ENCODE measurements around the gene MCHR1.

DNA sequence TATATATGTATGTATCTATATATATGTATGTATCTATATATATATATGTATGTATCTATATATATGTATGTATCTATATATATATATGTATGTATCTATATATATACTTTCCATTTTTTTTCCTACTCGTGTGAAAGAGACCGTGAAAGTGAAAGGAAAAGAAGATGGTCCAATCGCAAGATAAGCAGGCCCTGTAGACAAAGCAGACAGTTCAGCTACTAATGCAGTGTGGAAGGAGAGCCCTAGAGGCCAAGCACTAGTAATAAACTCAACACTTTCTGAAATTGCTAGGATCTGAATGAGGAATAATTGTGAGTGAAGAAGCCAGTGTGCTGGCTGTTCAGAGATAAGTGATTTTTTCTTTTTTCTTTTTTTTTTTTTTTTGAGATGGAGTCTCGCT, 47.2 kb downstream of the MCHR1 start:
- TF ChIP-seq, protein P1, sequence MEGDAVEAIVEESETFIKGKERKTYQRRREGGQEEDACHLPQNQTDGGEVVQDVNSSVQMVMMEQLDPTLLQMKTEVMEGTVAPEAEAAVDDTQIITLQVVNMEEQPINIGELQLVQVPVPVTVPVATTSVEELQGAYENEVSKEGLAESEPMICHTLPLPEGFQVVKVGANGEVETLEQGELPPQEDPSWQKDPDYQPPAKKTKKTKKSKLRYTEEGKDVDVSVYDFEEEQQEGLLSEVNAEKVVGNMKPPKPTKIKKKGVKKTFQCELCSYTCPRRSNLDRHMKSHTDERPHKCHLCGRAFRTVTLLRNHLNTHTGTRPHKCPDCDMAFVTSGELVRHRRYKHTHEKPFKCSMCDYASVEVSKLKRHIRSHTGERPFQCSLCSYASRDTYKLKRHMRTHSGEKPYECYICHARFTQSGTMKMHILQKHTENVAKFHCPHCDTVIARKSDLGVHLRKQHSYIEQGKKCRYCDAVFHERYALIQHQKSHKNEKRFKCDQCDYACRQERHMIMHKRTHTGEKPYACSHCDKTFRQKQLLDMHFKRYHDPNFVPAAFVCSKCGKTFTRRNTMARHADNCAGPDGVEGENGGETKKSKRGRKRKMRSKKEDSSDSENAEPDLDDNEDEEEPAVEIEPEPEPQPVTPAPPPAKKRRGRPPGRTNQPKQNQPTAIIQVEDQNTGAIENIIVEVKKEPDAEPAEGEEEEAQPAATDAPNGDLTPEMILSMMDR (IDR thresholded peaks at IDR 0.05) = no peak
- TF ChIP-seq EP300 (IDR thresholded peaks at IDR 0.05) (no peak), POLR2A (IDR thresholded peaks at IDR 0.05) (no peak)
